Measurements from ENCODE around the gene S100PBP.

DNA sequence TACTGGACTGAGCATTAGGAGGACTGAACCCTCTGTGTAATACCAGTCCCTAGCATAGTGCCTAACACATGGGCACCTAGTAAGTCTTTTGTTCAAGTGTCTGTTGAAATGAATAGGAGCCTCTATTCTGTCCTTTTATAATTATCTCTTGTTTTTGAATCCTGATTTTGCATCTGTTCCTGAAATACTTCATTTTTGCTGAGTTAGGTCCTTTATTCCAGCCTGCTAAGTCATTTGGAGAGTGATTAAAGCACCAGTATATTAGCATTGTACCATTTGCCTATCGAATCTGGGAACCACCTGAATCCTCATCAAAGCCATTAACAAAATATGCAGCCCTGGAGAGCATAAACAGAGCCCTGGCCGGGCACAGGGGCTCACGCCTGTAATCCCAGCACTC is 32.6 kb upstream of the S100PBP start:
- TF ChIP-seq CTCF (IDR thresholded peaks at IDR 0.05) (no peak), POLR2AphosphoS5 (IDR thresholded peaks at IDR 0.05) (no peak)
